Chondrocyte (in vitro differentiated cells): ENCODE data around the gene TMSB15A. TPM values are rescaled to one million over a fixed set of nuclear protein-coding genes. Genes with fewer than 3 reads are reported as not detected.
"Not testable (repeated sequence)": the region's sequence is repeated elsewhere in the genome, so short reads cannot be mapped to it uniquely, and the experiment has no call there.

ENCODE experiments used
- DNase-seq: peaks from one replicate; pipeline ENCODE4 v3.0.0; 2021; ENCODE audit warnings: mixed read lengths, low spot score
- H3K27ac Mint-ChIP-seq: one replicate; pipeline ENCODE4 v1.8.0; 2021; ENCODE audit warnings: mild to moderate bottlenecking, moderate library complexity, mixed read lengths; ENCODE audit not compliant: unreplicated experiment
- H3K27me3 Mint-ChIP-seq: 2 replicates; pipeline ENCODE4 v1.8.0; 2021; ENCODE audit warnings: low read depth, mixed read lengths
- H3K36me3 Mint-ChIP-seq: 2 replicates; pipeline ENCODE4 v1.8.0; 2021; ENCODE audit warnings: low read depth, mixed read lengths
- H3K4me1 Mint-ChIP-seq: 2 replicates; pipeline ENCODE4 v1.8.0; 2021; ENCODE audit warnings: low read depth, mild to moderate bottlenecking, mixed read lengths
- H3K4me3 Mint-ChIP-seq: one replicate; pipeline ENCODE4 v1.8.0; 2021; ENCODE audit warnings: mild to moderate bottlenecking, moderate library complexity, mixed read lengths; ENCODE audit not compliant: unreplicated experiment
- H3K9me3 Mint-ChIP-seq: 2 replicates; pipeline ENCODE4 v1.8.0; 2021; ENCODE audit warnings: low read depth, mixed read lengths
- CTCF ChIP-seq: fragments of 200-600 bp; sonication (generic); IDR thresholded peaks from 2 replicates; pipeline ENCODE4 v1.5.0; 2021; ENCODE audit warnings: antibody characterized with exemption, mild to moderate bottlenecking, moderate library complexity
- total RNA-seq: library from RNA; stranded (reverse); gene quantifications from 3 replicates; pipeline ENCODE4 v1.2.1, GENCODE V29; 2021

TMSB15A gene
- total RNA-seq, 1 donor from 2014 or later: 4.4 TPM

DNA sequence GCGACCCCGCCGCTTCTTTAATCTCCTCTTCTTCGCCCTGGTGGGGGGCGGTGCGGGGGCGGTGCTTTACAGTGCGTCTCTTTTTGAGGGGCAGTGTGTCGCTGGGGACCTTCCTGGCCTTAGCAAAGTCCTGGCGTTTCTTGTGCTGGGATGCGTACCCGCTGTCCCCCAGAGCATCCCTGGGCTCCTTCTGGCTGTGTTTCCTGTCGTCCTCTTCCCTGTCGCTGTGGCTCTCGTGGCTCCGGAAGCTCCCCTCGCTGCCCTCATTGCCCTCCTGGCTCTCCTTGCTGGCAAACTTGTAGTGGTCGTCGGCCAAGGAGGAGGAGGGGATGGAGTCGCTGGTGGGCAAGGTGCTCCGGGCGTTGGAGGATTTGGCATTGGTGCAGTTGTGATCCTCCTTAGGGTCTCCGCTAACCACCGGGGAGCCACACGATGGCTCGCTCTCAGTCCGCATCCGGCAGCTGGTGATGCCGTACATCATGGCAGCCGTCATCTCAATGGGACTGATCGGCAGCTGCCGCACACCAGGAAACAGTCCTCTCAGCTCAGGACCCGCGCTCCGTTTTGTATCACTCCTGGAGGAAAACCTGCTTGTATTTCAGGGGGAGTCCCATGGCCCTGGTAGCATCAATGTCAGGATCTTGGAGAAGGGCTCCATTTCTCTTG, 30.4 kb upstream of the TMSB15A start:
- Mint-ChIP-seq H3K4me1 (no peaks in the 10 kb centered on the region), H3K27me3 (no peaks in the 10 kb centered on the region), H3K9me3 (no peaks in the 10 kb centered on the region), H3K36me3 (no peaks in the 10 kb centered on the region), H3K4me3 (no peak overlapping the region), H3K27ac (no peak overlapping the region)
- DNase-seq: no peak
- no peak for TF ChIP-seq CTCF

DNA sequence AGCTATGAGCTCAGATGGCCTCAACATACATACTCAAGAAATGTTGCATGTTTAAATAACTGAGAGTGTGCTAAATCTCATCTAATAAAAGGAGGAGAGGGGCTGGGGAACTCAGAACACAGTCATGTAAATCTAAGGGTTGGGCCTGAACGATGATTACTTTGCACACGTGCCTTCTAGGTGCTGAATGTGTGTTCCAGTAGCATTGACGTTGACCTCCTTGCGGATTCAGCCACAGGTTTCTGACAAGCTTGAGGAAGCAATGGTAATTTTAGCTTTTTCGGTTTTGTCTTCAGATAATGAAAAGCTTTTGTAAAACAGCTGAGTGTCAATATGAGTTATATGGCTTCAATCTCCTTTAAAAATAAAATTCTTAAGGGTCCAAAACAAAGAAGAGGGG, 29.6 kb upstream of the TMSB15A start:
- not testable (repeated sequence) for H3K4me1 Mint-ChIP-seq, H3K27me3 Mint-ChIP-seq, H3K4me3 Mint-ChIP-seq, H3K27ac Mint-ChIP-seq, DNase-seq, H3K36me3 Mint-ChIP-seq, H3K9me3 Mint-ChIP-seq

DNA sequence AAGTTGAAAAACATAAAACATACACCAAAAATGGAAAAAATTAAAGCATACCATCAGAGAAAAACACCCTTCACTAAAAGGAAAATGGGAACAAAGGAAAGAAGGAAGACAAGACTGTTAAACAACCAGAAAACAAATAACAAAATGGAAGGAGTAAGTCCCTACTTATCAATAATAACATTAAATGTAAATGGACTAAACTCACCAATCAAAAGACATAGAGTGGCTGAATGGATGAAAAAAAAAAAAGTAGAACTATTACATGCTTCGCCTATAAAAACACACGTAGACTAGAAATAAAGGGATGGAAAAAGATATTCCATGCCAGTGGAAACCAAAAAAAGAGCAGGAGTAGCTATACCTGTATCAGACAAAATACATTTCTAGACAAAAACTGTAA, 19.4 kb upstream of the TMSB15A start:
- peaks cover 3% of the 10 kb centered on the region for H3K27me3 Mint-ChIP-seq
- H3K9me3 Mint-ChIP-seq: peaks cover 25% of the 10 kb centered on the region
- H3K27ac Mint-ChIP-seq: no peak overlapping the region
- no peak overlapping the region for H3K4me3 Mint-ChIP-seq
- no peak for DNase-seq
- TF ChIP-seq CTCF: no peak
- no peaks in the 10 kb centered on the region for H3K36me3 Mint-ChIP-seq
- no peaks in the 10 kb centered on the region for H3K4me1 Mint-ChIP-seq

- H3K27ac Mint-ChIP-seq: no peak overlapping the region
These were observed 787 bp upstream of the TMSB15A start for GRCh38 chrX:102517326-102517725.

GRCh38 chrX:102514536-102514935, 2.0 kb downstream of the TMSB15A start:
- H3K27me3 Mint-ChIP-seq: no peaks in the 10 kb centered on the region
- peaks cover 3% of the 10 kb centered on the region for H3K4me1 Mint-ChIP-seq
- H3K4me3 Mint-ChIP-seq: no peak overlapping the region
- peaks cover 11% of the 10 kb centered on the region for H3K9me3 Mint-ChIP-seq
- no peaks in the 10 kb centered on the region for H3K36me3 Mint-ChIP-seq
- H3K27ac Mint-ChIP-seq: no peak overlapping the region
- no peak for TF ChIP-seq CTCF
- DNase-seq: no peak

More at GRCh38 chrX:102517326-102517725, 787 bp upstream of the TMSB15A start:
- TF ChIP-seq CTCF: peak; percentile 73
- Mint-ChIP-seq H3K27me3 (no peaks in the 10 kb centered on the region), H3K4me3 (no peak overlapping the region), H3K36me3 (no peaks in the 10 kb centered on the region), H3K9me3 (peaks cover 11% of the 10 kb centered on the region), H3K4me1 (peaks cover 3% of the 10 kb centered on the region)
- no peak for DNase-seq

DNA sequence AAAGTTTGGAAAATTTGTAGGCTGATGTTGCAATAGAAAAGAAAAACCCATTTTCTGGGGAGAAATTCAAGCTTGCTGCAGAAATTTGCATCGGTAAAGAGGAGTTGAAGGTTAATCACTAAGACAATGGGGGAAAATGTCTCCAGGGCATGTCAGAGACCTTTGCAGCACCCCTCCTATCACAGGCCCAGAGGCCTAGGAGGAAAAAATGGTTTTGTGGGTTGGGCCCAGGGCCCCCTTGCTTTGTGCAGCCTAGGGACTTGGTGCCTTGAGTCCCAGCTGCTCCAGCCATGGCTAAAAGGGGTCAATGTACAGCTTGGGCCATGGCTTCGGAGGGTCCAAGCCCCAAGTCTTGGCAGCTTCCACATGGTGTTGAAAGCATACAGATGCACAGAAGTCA, 17.8 kb downstream of the TMSB15A start:
- no peak overlapping the region for H3K4me3 Mint-ChIP-seq
- H3K9me3 Mint-ChIP-seq: peaks cover 24% of the 10 kb centered on the region
- H3K36me3 Mint-ChIP-seq: no peaks in the 10 kb centered on the region
- H3K27me3 Mint-ChIP-seq: peaks cover 7% of the 10 kb centered on the region
- no peak overlapping the region for H3K27ac Mint-ChIP-seq
- TF ChIP-seq CTCF: no peak
- no peak for DNase-seq
- no peaks in the 10 kb centered on the region for H3K4me1 Mint-ChIP-seq
